ENCODE data around the gene CACNB2.

DNA sequence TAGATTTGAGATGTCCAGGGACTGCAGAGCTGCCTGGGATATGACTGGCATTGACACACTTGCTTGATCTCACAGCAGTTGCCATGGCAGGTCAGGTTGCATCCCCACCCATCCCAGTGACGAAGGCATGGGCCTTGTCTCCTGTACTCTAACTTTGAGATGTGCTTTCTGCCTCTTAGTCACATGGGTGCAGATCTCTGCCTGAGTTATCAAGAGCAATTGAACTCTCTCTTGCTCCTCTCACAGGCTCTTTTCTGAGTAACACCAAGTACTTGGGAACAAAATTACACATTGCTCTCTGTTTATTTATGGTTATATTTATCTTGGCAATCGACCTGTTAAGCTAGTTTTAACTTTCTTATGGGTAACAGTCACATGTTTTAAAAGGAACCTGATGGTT lies 273.8 kb downstream of the CACNB2 start:
- TF ChIP-seq, protein P1, sequence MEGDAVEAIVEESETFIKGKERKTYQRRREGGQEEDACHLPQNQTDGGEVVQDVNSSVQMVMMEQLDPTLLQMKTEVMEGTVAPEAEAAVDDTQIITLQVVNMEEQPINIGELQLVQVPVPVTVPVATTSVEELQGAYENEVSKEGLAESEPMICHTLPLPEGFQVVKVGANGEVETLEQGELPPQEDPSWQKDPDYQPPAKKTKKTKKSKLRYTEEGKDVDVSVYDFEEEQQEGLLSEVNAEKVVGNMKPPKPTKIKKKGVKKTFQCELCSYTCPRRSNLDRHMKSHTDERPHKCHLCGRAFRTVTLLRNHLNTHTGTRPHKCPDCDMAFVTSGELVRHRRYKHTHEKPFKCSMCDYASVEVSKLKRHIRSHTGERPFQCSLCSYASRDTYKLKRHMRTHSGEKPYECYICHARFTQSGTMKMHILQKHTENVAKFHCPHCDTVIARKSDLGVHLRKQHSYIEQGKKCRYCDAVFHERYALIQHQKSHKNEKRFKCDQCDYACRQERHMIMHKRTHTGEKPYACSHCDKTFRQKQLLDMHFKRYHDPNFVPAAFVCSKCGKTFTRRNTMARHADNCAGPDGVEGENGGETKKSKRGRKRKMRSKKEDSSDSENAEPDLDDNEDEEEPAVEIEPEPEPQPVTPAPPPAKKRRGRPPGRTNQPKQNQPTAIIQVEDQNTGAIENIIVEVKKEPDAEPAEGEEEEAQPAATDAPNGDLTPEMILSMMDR (IDR thresholded peaks at IDR 0.05) = no peak
- no peak for TF ChIP-seq SIN3A (IDR thresholded peaks at IDR 0.05; ENCODE audit: borderline replicate concordance, insufficient read depth, low read depth, low read length)
- no peak for TF ChIP-seq POLR2AphosphoS5 (IDR thresholded peaks at IDR 0.05; ENCODE audit: low read depth, low read length)

Measured in Panc1 (cell line).